KMS-11 (cell line): ENCODE data around the gene MPZ.
"Not testable (repeated sequence)": the region's sequence is repeated elsewhere in the genome, so short reads cannot be mapped to it uniquely, and the experiment has no call there.

ENCODE experiments used
- H2AFZ ChIP-seq: fragments of 200-600 bp; sonication (generic); 2 replicates; pipeline ENCODE4 v1.6.1; 2016; ENCODE audit warnings: antibody characterized with exemption, mixed run types, low read depth
- H3K27ac ChIP-seq: fragments of 200-600 bp; sonication (generic); 2 replicates; pipeline ENCODE4 v1.6.1; 2016; ENCODE audit warnings: mild to moderate bottlenecking, mixed run types
- H3K27me3 ChIP-seq: fragments of 200-600 bp; sonication (generic); 2 replicates; pipeline ENCODE4 v1.6.1; 2017; ENCODE audit warnings: mild to moderate bottlenecking, low read depth, mixed run types, moderate library complexity; ENCODE audit not compliant: insufficient read depth
- H3K36me3 ChIP-seq: fragments of 200-600 bp; sonication (generic); 2 replicates; pipeline ENCODE4 v1.6.1; 2017; ENCODE audit warnings: mild to moderate bottlenecking, mixed run types; ENCODE audit not compliant: insufficient read depth
- H3K4me1 ChIP-seq: fragments of 200-600 bp; sonication (generic); 2 replicates; pipeline ENCODE4 v1.6.1; 2016; ENCODE audit warnings: mild to moderate bottlenecking, low read depth, mixed run types; ENCODE audit not compliant: poor library complexity, severe bottlenecking
- H3K4me2 ChIP-seq: fragments of 200-600 bp; sonication (generic); 2 replicates; pipeline ENCODE4 v1.7.0; 2016; ENCODE audit warnings: mild to moderate bottlenecking, mixed run types
- H3K4me3 ChIP-seq: fragments of 200-600 bp; sonication (generic); IDR thresholded peaks from 2 replicates; pipeline ENCODE4 v1.6.1; 2017; ENCODE audit warnings: low read depth, low read length, mixed read lengths; ENCODE audit not compliant: insufficient read depth
- H3K79me2 ChIP-seq: fragments of 200-600 bp; sonication (generic); 2 replicates; pipeline ENCODE4 v1.6.1; 2016; ENCODE audit warnings: low read depth, mixed run types; ENCODE audit not compliant: insufficient read depth
- H3K9ac ChIP-seq: fragments of 200-600 bp; sonication (generic); 2 replicates; pipeline ENCODE4 v1.6.1; 2016; ENCODE audit warnings: mild to moderate bottlenecking, mixed run types
- H4K20me1 ChIP-seq: fragments of 200-600 bp; sonication (generic); 2 replicates; pipeline ENCODE4 v1.6.1; 2016; ENCODE audit warnings: mild to moderate bottlenecking, mixed run types; ENCODE audit not compliant: insufficient read depth
- CTCF ChIP-seq: fragments of 200-600 bp; sonication (generic); conservative IDR thresholded peaks from 2 replicates; pipeline ENCODE4 v1.6.1; 2017; ENCODE audit warnings: low read depth, mild to moderate bottlenecking, antibody characterized with exemption, low read length, moderate library complexity, mixed read lengths

Gene MPZ

GRCh38 chr1:161330346-161330745 lies 20.6 kb upstream of the MPZ start:
- no peak for TF ChIP-seq CTCF
- Histone ChIP-seq H3K27ac (no peak overlapping the region), H3K9ac (no peak overlapping the region), H2AFZ (no peak overlapping the region), H3K27me3 (no peaks in the 10 kb centered on the region), H4K20me1 (no peaks in the 10 kb centered on the region), H3K79me2 (no peaks in the 10 kb centered on the region), H3K4me3 (no peak overlapping the region), H3K4me1 (no peaks in the 10 kb centered on the region), H3K4me2 (no peak overlapping the region), H3K36me3 (no peaks in the 10 kb centered on the region)

GRCh38 chr1:161324020-161324419 lies 14.3 kb upstream of the MPZ start:
- Histone ChIP-seq H3K9ac (no peak overlapping the region), H3K4me2 (no peak overlapping the region), H3K4me1 (no peaks in the 10 kb centered on the region), H4K20me1 (no peaks in the 10 kb centered on the region), H3K36me3 (no peaks in the 10 kb centered on the region), H3K4me3 (no peak overlapping the region), H3K27me3 (no peaks in the 10 kb centered on the region), H3K27ac (no peak overlapping the region), H3K79me2 (no peaks in the 10 kb centered on the region), H2AFZ (no peak overlapping the region)
- TF ChIP-seq CTCF = no peak

GRCh38 chr1:161315841-161316674 lies 6.3 kb upstream of the MPZ start:
- Histone ChIP-seq H3K4me1 (peaks cover 14% of the 10 kb centered on the region), H3K4me2 (peak overlapping the region; percentile 91; the same call in 1 of the 2 replicates)
- not testable (repeated sequence) for H3K36me3 ChIP-seq, H3K27ac ChIP-seq, H4K20me1 ChIP-seq, H3K79me2 ChIP-seq, H3K9ac ChIP-seq, H3K27me3 ChIP-seq, H3K4me3 ChIP-seq, H2AFZ ChIP-seq

- Histone ChIP-seq H3K79me2 (peaks cover 10% of the 10 kb centered on the region; the same call in 1 of the 2 replicates), H3K36me3 (no peaks in the 10 kb centered on the region), H4K20me1 (no peaks in the 10 kb centered on the region), H3K4me2 (peak within 1 kb of the TSS; percentile 91), H3K4me3 (peak within 1 kb of the TSS; percentile 99), H3K4me1 (peaks cover 14% of the 10 kb centered on the region), H3K27ac (peak within 1 kb of the TSS; percentile 60), H3K27me3 (no peaks in the 10 kb centered on the region), H3K9ac (peak within 1 kb of the TSS; percentile 82), H2AFZ (peak within 1 kb of the TSS; percentile 99)
- TF ChIP-seq CTCF = peak; percentile 51
These were observed 4.6 kb upstream of the MPZ start, which contains the start of gene SDHC for GRCh38 chr1:161314201-161314981. Gene SDHC (plus strand): TSS chr1:161314381. CDS start chr1:161314406, 25 bp downstream.
